K562 (cell line): Measurements from ENCODE around the gene GTPBP6. TPM values are rescaled to one million over a fixed set of nuclear protein-coding genes. Genes with fewer than 3 reads are reported as not detected.

Source experiments
- ARID3A ChIP-seq: IDR thresholded peaks from 2 replicates; pipeline ENCODE4 v1.6.1; 2012; ENCODE audit warnings: low read depth, low read length, improper control_type of control experiment, borderline replicate concordance
- CBFA2T3 ChIP-seq: fragments of 450-650 bp; IDR thresholded peaks from 2 replicates; pipeline ENCODE4 v1.6.1; 2017
- CBX8 ChIP-seq: fragments of 200-600 bp; sonication (generic); IDR thresholded peaks from 2 replicates; pipeline ENCODE4 v1.6.1; 2012; ENCODE audit warnings: borderline replicate concordance, mixed run types, low read depth, mild to moderate bottlenecking, moderate library complexity, mixed read lengths, low read length, control low read depth, inconsistent platforms; ENCODE audit not compliant: poor library complexity, severe bottlenecking; ENCODE audit errors: extremely low read depth
- DIDO1 ChIP-seq: fragments of 450-650 bp; IDR thresholded peaks from 2 replicates; pipeline ENCODE4 v1.6.1; 2016; ENCODE audit warnings: low read depth, missing biosample characterization, missing genetic modification characterization
- E2F5 ChIP-seq: sonication (generic); formaldehyde crosslinking; IDR thresholded peaks from 2 replicates; pipeline ENCODE4 v1.8.0; 2022; ENCODE audit warnings: mild to moderate bottlenecking, missing genetic modification reagents
- E2F8 ChIP-seq: fragments of 450-650 bp; IDR thresholded peaks from 2 replicates; pipeline ENCODE4 v1.7.1; 2018; ENCODE audit warnings: mild to moderate bottlenecking, low read depth; ENCODE audit not compliant: partially characterized antibody
- HDAC6 ChIP-seq: IDR thresholded peaks from 2 replicates; pipeline ENCODE4 v1.6.1; 2012; ENCODE audit warnings: low read depth, mild to moderate bottlenecking, control low read depth, inconsistent platforms, low read length, moderate library complexity
- MAZ ChIP-seq, 2 experiments: fragments of 450-650 bp in 1 of 2; sonication (generic) in 1 of 2; formaldehyde crosslinking; IDR thresholded peaks in 1 of 2; conservative IDR thresholded peaks in 1 of 2; 2 replicates each; pipeline versions ENCODE4 v1.4.0 to v1.5.0; 2020; ENCODE audit warnings: mild to moderate bottlenecking in 1 of 2, missing genetic modification reagents in 1 of 2
- MTA3 ChIP-seq: fragments of 450-650 bp; formaldehyde crosslinking; IDR thresholded peaks from 2 replicates; pipeline ENCODE4 v1.6.1; 2017; ENCODE audit warnings: mild to moderate bottlenecking, borderline replicate concordance
- NFRKB ChIP-seq: fragments of 450-650 bp; IDR thresholded peaks from 2 replicates; pipeline ENCODE4 v1.6.1; 2016; ENCODE audit warnings: low read depth
- POLR2A ChIP-seq: fragments of 450-650 bp; conservative IDR thresholded peaks from 2 replicates; pipeline ENCODE4 v1.6.1; 2016
- ZBTB26 ChIP-seq: fragments of 450-650 bp; formaldehyde crosslinking; IDR thresholded peaks from 2 replicates; pipeline ENCODE4 v1.4.0; 2022; ENCODE audit warnings: missing genetic modification characterization
- ZHX1 ChIP-seq: fragments of 150-350 bp; conservative IDR thresholded peaks from 2 replicates; pipeline ENCODE4 v1.6.1; 2014; ENCODE audit warnings: low read length
- ZNF395 ChIP-seq: fragments of 200-800 bp; sonication (Bioruptor generic); IDR thresholded peaks from 2 replicates; pipeline ENCODE4 v1.6.1; 2017; ENCODE audit warnings: missing genetic modification characterization, missing compliant biosample characterization
- ZNF408 ChIP-seq: fragments of 250-450 bp; sonication (Bioruptor Pico); IDR thresholded peaks from 2 replicates; pipeline ENCODE4 v1.4.0; 2020; ENCODE audit warnings: low read depth, mild to moderate bottlenecking, moderate library complexity
- polyA plus RNA-seq, 8 experiments: library from polyadenylated mRNA; depleted of rRNA in 4 of 8; stranded (reverse) in 5 of 8; unstranded in 3 of 8; fragments of >200 nt; fragmentation: Nextera tagmentation in 2 of 8; fragmentation: Illumina TruSeq in 1 of 8; extraction: Ambion mirVana in 2 of 8; extraction: Trizol in 1 of 8; gene quantifications; 2 replicates each; pipeline versions ENCODE4 v1.2.1 to v1.2.3, GENCODE V29; 2011 to 2014; ENCODE audit warnings: inconsistent platforms in 1 of 8, missing spikeins in 1 of 8
- total RNA-seq, 7 experiments: library from RNA; depleted of rRNA in 6 of 7; stranded (reverse); fragments of >200 nt in 6 of 7; fragmentation: Illumina TruSeq in 2 of 7; extraction: Trizol in 2 of 7; gene quantifications; 2 replicates each; pipeline versions ENCODE4 v1.2.1 to v1.2.3, GENCODE V29; 2011 to 2021; ENCODE audit warnings: low replicate concordance in 1 of 7

Gene GTPBP6
- total and polyA plus RNA-seq, 9 of the 15 experiments (the other 6 are each of a cell fraction or from before 2014, with no cell fraction given) = 0.24 to 35.2 (median 8.0) TPM

- no peak for TF ChIP-seq ARID3A
- TF ChIP-seq MTA3 = no peak
- TF ChIP-seq CBX8 = no peak
- no peak for TF ChIP-seq MAZ (CRISPR knock-in tag; conservative IDR thresholded peaks at IDR 0.05 in 1 of 2, IDR thresholded peaks at IDR 0.05 in 1 of 2)
- TF ChIP-seq ZHX1 = no peak
- no peak for TF ChIP-seq ZBTB26
- TF ChIP-seq POLR2A = peak; percentile 83
- TF ChIP-seq NFRKB = no peak
- TF ChIP-seq HDAC6 = no peak
- TF ChIP-seq ZNF408 (CRISPR knock-in tag) = no peak
- no peak for TF ChIP-seq ZNF395 (CRISPR knock-in tag)
- TF ChIP-seq DIDO1 (tag) = no peak
- TF ChIP-seq E2F8 = no peak
- no peak for TF ChIP-seq E2F5
- TF ChIP-seq CBFA2T3 = no peak
Observed at GRCh38 chrX:318068-318738, 393 bp downstream of the GTPBP6 start (continued).
